Left ventricle myocardium inferior (tissue), 1 donor: ENCODE data around the gene FARP1. TPM values are rescaled to one million over a fixed set of nuclear protein-coding genes. Genes with fewer than 3 reads are reported as not detected.

Experiments used
- DNase-seq: peaks from one replicate; pipeline ENCODE4 v3.0.0-alpha.2; 2020
- H3K27ac ChIP-seq: fragments of 200-600 bp; replicated peaks from 2 replicates; pipeline ENCODE4 v1.8.0; 2021
- H3K27me3 ChIP-seq: fragments of 200-600 bp; 2 replicates; pipeline ENCODE4 v1.8.0; 2021; ENCODE audit warnings: low read depth
- H3K36me3 ChIP-seq: fragments of 200-600 bp; 2 replicates; pipeline ENCODE4 v1.8.0; 2021
- H3K4me1 ChIP-seq: fragments of 200-600 bp; 2 replicates; pipeline ENCODE4 v1.8.0; 2021
- H3K4me3 ChIP-seq: fragments of 200-600 bp; 2 replicates; pipeline ENCODE4 v1.8.0; 2021; ENCODE audit warnings: mild to moderate bottlenecking, moderate library complexity
- H3K9me3 ChIP-seq: fragments of 200-600 bp; replicated peaks from 2 replicates; pipeline ENCODE4 v1.8.0; 2021
- CTCF ChIP-seq: fragments of 200-600 bp; IDR thresholded peaks from 2 replicates; pipeline ENCODE4 v1.8.0; 2021; ENCODE audit warnings: antibody characterized with exemption, mild to moderate bottlenecking, borderline replicate concordance
- intact Hi-C: fragments of 100-400 bp; cut with micrococcal nuclease; formaldehyde crosslinking; loops from one replicate; pipeline ENCODE4 v1.11.0; 2022
- total RNA-seq: library from RNA; stranded (reverse); fragmentation: NEBNext Ultra II Directional; extraction: Animal tissue kit (Norgen Biotek cat#: 25700); gene quantifications from one replicate; pipeline ENCODE4 v1.2.1, GENCODE V29; 2021
- donor health status: DM: no; HTN: yes; CAD: no; lungs with severe emphysema.

Gene FARP1
- total RNA-seq, 1 donor from 2014 or later, result 17.6 TPM

- no peak overlapping the region for H3K27ac ChIP-seq
- peaks cover 51% of the 10 kb centered on the region for H3K4me1 ChIP-seq
- no peaks in the 10 kb centered on the region for H3K9me3 ChIP-seq
- intact Hi-C loops, result loop anchor here (10.0 kb wide), 1 partner anchor 115 kb away; the partner anchor contains the start of gene STK24
- H3K4me3 ChIP-seq, result no peak overlapping the region
- TF ChIP-seq CTCF, result no peak
- no peaks in the 10 kb centered on the region for H3K27me3 ChIP-seq
- no peak for DNase-seq
- peaks cover 62% of the 10 kb centered on the region for H3K36me3 ChIP-seq
These were observed 317.0 kb downstream of the FARP1 start for GRCh38 chr13:98459721-98460370.

GRCh38 chr13:98460516-98460915, 317.6 kb downstream of the FARP1 start:
- no peak overlapping the region for H3K27ac ChIP-seq
- no peaks in the 10 kb centered on the region for H3K9me3 ChIP-seq
- intact Hi-C loops, result no loop called here
- no peak for TF ChIP-seq CTCF
- peaks cover 51% of the 10 kb centered on the region for H3K4me1 ChIP-seq
- H3K4me3 ChIP-seq, result no peak overlapping the region
- no peak for DNase-seq
- peaks cover 66% of the 10 kb centered on the region for H3K36me3 ChIP-seq
- H3K27me3 ChIP-seq, result no peaks in the 10 kb centered on the region

- no peaks in the 10 kb centered on the region for H3K9me3 ChIP-seq
- intact Hi-C loops, result no loop called here
- peaks cover 66% of the 10 kb centered on the region for H3K36me3 ChIP-seq
- H3K4me1 ChIP-seq, result peaks cover 52% of the 10 kb centered on the region
- H3K4me3 ChIP-seq, result no peak overlapping the region
- no peaks in the 10 kb centered on the region for H3K27me3 ChIP-seq
- DNase-seq, result peak; percentile 11
- H3K27ac ChIP-seq, result no peak overlapping the region
- no peak for TF ChIP-seq CTCF
These were observed 318.8 kb downstream of the FARP1 start for GRCh38 chr13:98461486-98462240.

- Histone ChIP-seq H3K4me3 (no peak overlapping the region), H3K27ac (peak overlapping the region; percentile 32), H3K27me3 (no peaks in the 10 kb centered on the region), H3K9me3 (no peaks in the 10 kb centered on the region), H3K36me3 (peaks cover 61% of the 10 kb centered on the region), H3K4me1 (peaks cover 54% of the 10 kb centered on the region)
- DNase-seq, result peak; percentile 13
- intact Hi-C loops, result no loop called here
- no peak for TF ChIP-seq CTCF
These were observed 319.5 kb downstream of the FARP1 start for GRCh38 chr13:98462241-98462882.

GRCh38 chr13:98462946-98463345, 320.1 kb downstream of the FARP1 start:
- intact Hi-C loops, result no loop called here
- peak; percentile 18 for DNase-seq
- Histone ChIP-seq H3K9me3 (no peaks in the 10 kb centered on the region), H3K4me3 (no peak overlapping the region), H3K27me3 (no peaks in the 10 kb centered on the region), H3K27ac (peak overlapping the region; percentile 32), H3K4me1 (peaks cover 60% of the 10 kb centered on the region), H3K36me3 (peaks cover 59% of the 10 kb centered on the region)
- no peak for TF ChIP-seq CTCF
